IMR-90 (cell line): Measurements from ENCODE around the gene GDF9. TPM values are rescaled to one million over a fixed set of nuclear protein-coding genes. Genes with fewer than 3 reads are reported as not detected.
A peak's percentile ranks its signal among the peaks of the same experiment; 100 is the strongest.

Experiments
- ATAC-seq: fragments of 200-7000 bp; cut with Tn5 transposase; 2 replicates; pipeline ENCODE4 v1.9.1; 2020; ENCODE audit warnings: low read depth, mild to moderate bottlenecking, moderate library complexity
- BruUV-seq: library from RNA; stranded (reverse); fragments of 400-500 nt; replicated peaks from 2 replicates; lab custom pipeline; 2021; lab: Mats Ljungman, UMichigan
- CTCF ChIA-PET: fragments of 300-600 bp; formaldehyde crosslinking; extraction: SDS; loops from one replicate; lab custom pipeline; 2021; ENCODE audit warnings: antibody characterized with exemption; lab: Yijun Ruan, JAX
- POLR2A ChIA-PET: fragments of 300-600 bp; sonication (Branson Sonifier 250); formaldehyde crosslinking; loops from one replicate; lab custom pipeline; 2022; ENCODE audit warnings: antibody characterized with exemption; ENCODE audit not compliant: unreplicated experiment; lab: Charles Lee
- DNase-seq: peaks from one replicate; pipeline ENCODE4 v3.0.0; 2013
- H2AFZ ChIP-seq: replicated peaks from 2 replicates; pipeline ENCODE3; 2013; ENCODE audit warnings: low read length, mild to moderate bottlenecking; ENCODE audit not compliant: poor library complexity
- H2AK5ac ChIP-seq: 2 replicates; pipeline ENCODE4 v1.6.1; 2013; ENCODE audit warnings: low read depth, low read length, inconsistent platforms
- H2AK9ac ChIP-seq: replicated peaks from 2 replicates; pipeline ENCODE3; 2013; ENCODE audit warnings: mild to moderate bottlenecking, low read depth, low read length, moderate library complexity; ENCODE audit not compliant: poor library complexity
- H2BK120ac ChIP-seq: 2 replicates; pipeline ENCODE4 v1.6.1; 2013; ENCODE audit warnings: low read depth, low read length, inconsistent platforms
- H2BK15ac ChIP-seq: 3 replicates; pipeline ENCODE4 v1.6.1; 2013; ENCODE audit warnings: low read depth, low read length, inconsistent platforms
- H2BK20ac ChIP-seq: 2 replicates; pipeline ENCODE4 v1.6.1; 2013; ENCODE audit warnings: low read depth, mild to moderate bottlenecking, inconsistent platforms, low read length, moderate library complexity
- H2BK5ac ChIP-seq: 2 replicates; pipeline ENCODE4 v1.6.1; 2013; ENCODE audit warnings: mild to moderate bottlenecking, low read depth, low read length, inconsistent platforms; ENCODE audit not compliant: poor library complexity, severe bottlenecking
- H3K14ac ChIP-seq: replicated peaks from 2 replicates; pipeline ENCODE4 v1.6.1; 2013; ENCODE audit warnings: low read depth, low read length, inconsistent platforms
- H3K18ac ChIP-seq: 2 replicates; pipeline ENCODE4 v1.6.1; 2013; ENCODE audit warnings: low read depth, low read length, control low read depth
- H3K23ac ChIP-seq: 2 replicates; pipeline ENCODE4 v1.6.1; 2013; ENCODE audit warnings: low read depth, low read length, inconsistent platforms
- H3K27ac ChIP-seq: 2 replicates; pipeline ENCODE4 v1.5.1; 2013; ENCODE audit warnings: mild to moderate bottlenecking, control low read depth, low read length; ENCODE audit not compliant: insufficient read depth
- H3K27me3 ChIP-seq: 2 replicates; pipeline ENCODE4 v1.6.1; 2013; ENCODE audit warnings: low read length; ENCODE audit not compliant: control insufficient read depth, insufficient read depth
- H3K36me3 ChIP-seq: 2 replicates; pipeline ENCODE4 v1.6.1; 2013; ENCODE audit warnings: low read length, mixed read lengths; ENCODE audit not compliant: control insufficient read depth, insufficient read depth
- H3K4ac ChIP-seq: 2 replicates; pipeline ENCODE4 v1.6.1; 2013; ENCODE audit warnings: low read depth, low read length, inconsistent platforms
- H3K4me1 ChIP-seq: 2 replicates; pipeline ENCODE4 v1.6.1; 2013; ENCODE audit warnings: low read length, mixed read lengths; ENCODE audit not compliant: control insufficient read depth, insufficient read depth
- H3K4me2 ChIP-seq: 2 replicates; pipeline ENCODE4 v1.6.1; 2013; ENCODE audit warnings: low read depth, mild to moderate bottlenecking, control low read depth, low read length, moderate library complexity
- H3K4me3 ChIP-seq: 2 replicates; pipeline ENCODE4 v1.5.1; 2013; ENCODE audit warnings: low read depth, mild to moderate bottlenecking, control low read depth, low read length, moderate library complexity; ENCODE audit not compliant: insufficient read depth
- H3K56ac ChIP-seq: 2 replicates; pipeline ENCODE4 v1.6.1; 2013; ENCODE audit warnings: low read length, inconsistent platforms; ENCODE audit not compliant: insufficient read depth; ENCODE audit errors: extremely low read depth
- H3K79me1 ChIP-seq, 2 experiments: 2 replicates each; pipeline ENCODE4 v1.6.1; 2013; ENCODE audit warnings: low read length in 2 of 2, inconsistent platforms in 1 of 2, low read depth in 1 of 2
- H3K9ac ChIP-seq: 2 replicates; pipeline ENCODE4 v1.6.1; 2013; ENCODE audit warnings: low read depth, low read length, control low read depth
- H3K9me1 ChIP-seq: 2 replicates; pipeline ENCODE4 v1.6.1; 2013; ENCODE audit warnings: low read length, inconsistent platforms; ENCODE audit not compliant: insufficient read depth
- H3K9me3 ChIP-seq: 2 replicates; pipeline ENCODE4 v1.6.1; 2013; ENCODE audit warnings: low read length; ENCODE audit not compliant: control insufficient read depth, insufficient read depth
- H4K20me1 ChIP-seq: 2 replicates; pipeline ENCODE4 v1.6.1; 2013; ENCODE audit warnings: low read length, inconsistent platforms; ENCODE audit not compliant: insufficient read depth
- H4K5ac ChIP-seq: 2 replicates; pipeline ENCODE4 v1.6.1; 2013; ENCODE audit warnings: mild to moderate bottlenecking, low read depth, low read length, control low read depth
- H4K8ac ChIP-seq, 2 experiments: 2 replicates each; pipeline ENCODE4 v1.6.1; 2013; ENCODE audit warnings: low read depth in 2 of 2, low read length in 2 of 2, control low read depth in 1 of 2, inconsistent platforms in 1 of 2
- H4K91ac ChIP-seq: 2 replicates; pipeline ENCODE4 v1.6.1; 2013; ENCODE audit warnings: low read depth, low read length, inconsistent platforms; ENCODE audit not compliant: insufficient read depth
- CEBPB ChIP-seq: IDR thresholded peaks from 2 replicates; pipeline ENCODE4 v1.6.1; 2012; ENCODE audit warnings: low read depth, low read length, improper control_type of control experiment
- CHD1 ChIP-seq: IDR thresholded peaks from 2 replicates; pipeline ENCODE4 v1.6.1; 2012; ENCODE audit warnings: low read depth, low read length, improper control_type of control experiment
- FOS ChIP-seq: fragments of 150-350 bp; IDR thresholded peaks from 2 replicates; pipeline ENCODE4 v1.6.1; 2016; ENCODE audit warnings: low read depth, low read length
- MAFK ChIP-seq: IDR thresholded peaks from 2 replicates; pipeline ENCODE4 v1.6.1; 2012; ENCODE audit warnings: low read depth, low read length, improper control_type of control experiment
- MAZ ChIP-seq: IDR thresholded peaks from 2 replicates; pipeline ENCODE4 v1.6.1; 2012; ENCODE audit warnings: low read depth, mild to moderate bottlenecking, low read length, improper control_type of control experiment, moderate library complexity, borderline replicate concordance
- MXI1 ChIP-seq: IDR thresholded peaks from 2 replicates; pipeline ENCODE4 v1.6.1; 2012; ENCODE audit warnings: low read depth, mild to moderate bottlenecking, low read length, moderate library complexity, borderline replicate concordance
- NFE2L2 ChIP-seq: fragments of 150-350 bp; IDR thresholded peaks from 2 replicates; pipeline ENCODE4 v1.6.1; 2016; ENCODE audit warnings: low read depth, mild to moderate bottlenecking, low read length
- POLR2A ChIP-seq: IDR thresholded peaks from 2 replicates; pipeline ENCODE4 v1.6.1; 2012; ENCODE audit warnings: mild to moderate bottlenecking, low read depth, low read length
- RAD21 ChIP-seq: IDR thresholded peaks from 2 replicates; pipeline ENCODE4 v1.6.1; 2012; ENCODE audit warnings: low read length, improper control_type of control experiment
- RCOR1 ChIP-seq: IDR thresholded peaks from 2 replicates; pipeline ENCODE4 v1.6.1; 2012; ENCODE audit warnings: mild to moderate bottlenecking, low read length, improper control_type of control experiment; ENCODE audit not compliant: insufficient replicate concordance
- RFX5 ChIP-seq: IDR thresholded peaks from 2 replicates; pipeline ENCODE4 v1.8.0; 2012; ENCODE audit warnings: low read depth, mild to moderate bottlenecking, low read length, moderate library complexity
- SMC3 ChIP-seq: fragments of 150-350 bp; IDR thresholded peaks from 2 replicates; pipeline ENCODE4 v1.6.1; 2016; ENCODE audit warnings: low read depth, mild to moderate bottlenecking, antibody characterized with exemption, low read length, moderate library complexity
- WGBS, 2 experiments: methylation state at CpG; one replicate each; pipeline versions ENCODE4 v1.1.5 to v1.1.7; 2013; ENCODE audit warnings: missing lambda C conversion rate in 2 of 2; ENCODE audit not compliant: insufficient read length in 1 of 2; ENCODE audit errors: extremely low coverage in 2 of 2; 5-methylcytosine and 5-hydroxymethylcytosine counted together
- dilution Hi-C: fragments of 300-500 bp; cut with HindIII; formaldehyde crosslinking; loops from one replicate; pipeline ENCODE4 v1.14.3; 2018; ENCODE audit warnings: low sequenced_read_pairs; ENCODE audit not compliant: unreplicated experiment
- in situ Hi-C: fragments of 300-500 bp; cut with MboI; formaldehyde crosslinking; loops from 3 replicates; pipeline ENCODE4 v1.14.3; 2019; ENCODE audit warnings: low sequenced_read_pairs, inconsistent platforms, mixed read lengths
- intact Hi-C: fragments of 100-400 bp; cut with micrococcal nuclease; formaldehyde crosslinking; loops from 2 replicates; pipeline ENCODE4 v1.10.0; 2022
- polyA plus RNA-seq, 3 experiments: library from polyadenylated mRNA; depleted of rRNA; stranded (reverse); fragments of >200 nt; gene quantifications; 2 replicates each; pipeline ENCODE4 v1.2.3, GENCODE V29; 2012; ENCODE audit warnings: low replicate concordance in 1 of 3
- total RNA-seq: library from RNA; depleted of rRNA; stranded (reverse); fragments of >200 nt; gene quantifications from 2 replicates; pipeline ENCODE4 v1.2.3, GENCODE V29; 2012
- TF ChIP-seq, protein P1 (sequence below): fragments of 150-350 bp; IDR thresholded peaks from 2 replicates; pipeline ENCODE4 v1.6.1; 2017; ENCODE audit warnings: mild to moderate bottlenecking, antibody characterized with exemption, low read length, low read depth
- TF ChIP-seq, protein P2 (sequence below): conservative IDR thresholded peaks from 2 replicates; pipeline ENCODE4 v1.5.1; 2012; ENCODE audit warnings: mild to moderate bottlenecking, low read depth, low read length, improper control_type of control experiment
- TF ChIP-seq, protein P3 (sequence below): fragments of 150-350 bp; IDR thresholded peaks from 2 replicates; pipeline ENCODE4 v1.6.1; 2016; ENCODE audit warnings: low read depth, mild to moderate bottlenecking, low read length, moderate library complexity, borderline replicate concordance

The GDF9 gene
- total and polyA plus RNA-seq, 2 of the 4 experiments (the other 2 are of a cell fraction), result 0.18 to 0.21 TPM

DNA sequence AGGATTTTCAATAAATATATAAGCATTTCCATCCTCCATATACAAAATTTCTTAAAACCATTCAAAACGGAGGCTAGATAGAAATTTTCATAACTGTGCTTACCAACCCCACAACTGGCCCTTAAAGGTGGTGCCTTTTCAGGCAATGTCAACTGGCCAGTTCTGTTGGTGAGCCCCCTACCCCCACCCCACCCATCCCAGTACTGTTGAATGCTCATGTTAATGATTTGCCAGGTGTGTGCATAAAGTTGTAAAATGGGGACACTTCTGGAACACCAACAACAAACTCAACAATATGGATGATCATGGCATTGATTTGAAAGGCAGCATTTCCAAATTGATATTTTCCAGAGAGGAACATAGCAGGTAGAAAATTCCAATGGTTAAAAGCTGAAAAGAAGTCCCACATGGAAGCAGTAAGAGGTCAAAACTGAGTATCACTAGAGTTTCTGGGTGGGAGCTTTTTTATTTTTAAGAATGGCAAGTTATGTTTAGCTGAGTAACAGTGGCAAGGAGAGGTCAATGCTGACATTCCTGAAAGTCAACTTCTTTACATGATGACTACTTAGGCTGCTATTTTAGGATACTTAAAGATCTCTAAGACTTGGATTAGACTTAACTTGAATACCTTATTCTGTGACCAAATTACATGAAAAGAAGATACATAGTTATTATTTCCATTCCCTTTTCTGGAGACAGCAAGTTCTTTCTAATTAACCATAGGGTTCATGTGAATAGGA is 9.9 kb upstream of the GDF9 start:
- Histone ChIP-seq H3K23ac (no peak overlapping the region), H2AK5ac (no peak overlapping the region), H3K4me1 (peaks cover 3% of the 10 kb centered on the region; the same call in 1 of the 2 replicates), H3K56ac (no peak overlapping the region), H4K5ac (no peak overlapping the region), H4K20me1 (peaks cover 14% of the 10 kb centered on the region), H3K27me3 (no peaks in the 10 kb centered on the region), H3K14ac (no peak overlapping the region), H3K4me3 (no peak overlapping the region), H3K9me1 (peaks cover 20% of the 10 kb centered on the region; the same call in 1 of the 2 replicates), H4K91ac (no peak overlapping the region), H2AK9ac (no peak overlapping the region), H3K36me3 (peaks cover 28% of the 10 kb centered on the region), H3K27ac (no peak overlapping the region), H2BK120ac (no peak overlapping the region), H4K8ac (no peak overlapping the region), H3K9ac (no peak overlapping the region), H2BK15ac (no peak overlapping the region), H2BK20ac (no peak overlapping the region), H3K79me1 (peaks cover 4 to 54% of the 10 kb centered on the region in 2 experiments), H2BK5ac (no peak overlapping the region), H3K18ac (no peak overlapping the region), H3K9me3 (no peaks in the 10 kb centered on the region), H3K4ac (no peak overlapping the region), H3K4me2 (no peak overlapping the region), H2AFZ (no peak overlapping the region)
- POLR2A ChIA-PET, result no interaction called here
- TSS peak; percentile 31 for BruUV-seq
- ATAC-seq, result peak; percentile 48
- intact Hi-C loops (no loop called here), in situ Hi-C loops (no loop called here), dilution Hi-C loops (no loop called here)
- WGBS, 2 experiments, result 100% methylated on average over 1 of the region's 1 CpG; no CpG with 5 or more reads in 1 of the 2 experiments
- DNase-seq, result peak; percentile 69
- CTCF ChIA-PET, result interaction anchor here (0.7 to 1.6 kb wide), 2 partner anchors 56 to 123 kb away, joined by 3 read pairs; no protein-coding TSS in a partner anchor
- TF ChIP-seq CEBPB (no peak), RAD21 (no peak), RCOR1 (no peak), FOS (no peak), POLR2A (no peak), SMC3 (no peak), MAFK (no peak), MAZ (no peak), MXI1 (no peak), RFX5 (no peak), CHD1 (no peak), NFE2L2 (no peak)
- TF ChIP-seq, protein P1, sequence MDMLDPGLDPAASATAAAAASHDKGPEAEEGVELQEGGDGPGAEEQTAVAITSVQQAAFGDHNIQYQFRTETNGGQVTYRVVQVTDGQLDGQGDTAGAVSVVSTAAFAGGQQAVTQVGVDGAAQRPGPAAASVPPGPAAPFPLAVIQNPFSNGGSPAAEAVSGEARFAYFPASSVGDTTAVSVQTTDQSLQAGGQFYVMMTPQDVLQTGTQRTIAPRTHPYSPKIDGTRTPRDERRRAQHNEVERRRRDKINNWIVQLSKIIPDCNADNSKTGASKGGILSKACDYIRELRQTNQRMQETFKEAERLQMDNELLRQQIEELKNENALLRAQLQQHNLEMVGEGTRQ, result no peak
- TF ChIP-seq, protein P2, sequence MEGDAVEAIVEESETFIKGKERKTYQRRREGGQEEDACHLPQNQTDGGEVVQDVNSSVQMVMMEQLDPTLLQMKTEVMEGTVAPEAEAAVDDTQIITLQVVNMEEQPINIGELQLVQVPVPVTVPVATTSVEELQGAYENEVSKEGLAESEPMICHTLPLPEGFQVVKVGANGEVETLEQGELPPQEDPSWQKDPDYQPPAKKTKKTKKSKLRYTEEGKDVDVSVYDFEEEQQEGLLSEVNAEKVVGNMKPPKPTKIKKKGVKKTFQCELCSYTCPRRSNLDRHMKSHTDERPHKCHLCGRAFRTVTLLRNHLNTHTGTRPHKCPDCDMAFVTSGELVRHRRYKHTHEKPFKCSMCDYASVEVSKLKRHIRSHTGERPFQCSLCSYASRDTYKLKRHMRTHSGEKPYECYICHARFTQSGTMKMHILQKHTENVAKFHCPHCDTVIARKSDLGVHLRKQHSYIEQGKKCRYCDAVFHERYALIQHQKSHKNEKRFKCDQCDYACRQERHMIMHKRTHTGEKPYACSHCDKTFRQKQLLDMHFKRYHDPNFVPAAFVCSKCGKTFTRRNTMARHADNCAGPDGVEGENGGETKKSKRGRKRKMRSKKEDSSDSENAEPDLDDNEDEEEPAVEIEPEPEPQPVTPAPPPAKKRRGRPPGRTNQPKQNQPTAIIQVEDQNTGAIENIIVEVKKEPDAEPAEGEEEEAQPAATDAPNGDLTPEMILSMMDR, result no peak
- TF ChIP-seq, protein P3, sequence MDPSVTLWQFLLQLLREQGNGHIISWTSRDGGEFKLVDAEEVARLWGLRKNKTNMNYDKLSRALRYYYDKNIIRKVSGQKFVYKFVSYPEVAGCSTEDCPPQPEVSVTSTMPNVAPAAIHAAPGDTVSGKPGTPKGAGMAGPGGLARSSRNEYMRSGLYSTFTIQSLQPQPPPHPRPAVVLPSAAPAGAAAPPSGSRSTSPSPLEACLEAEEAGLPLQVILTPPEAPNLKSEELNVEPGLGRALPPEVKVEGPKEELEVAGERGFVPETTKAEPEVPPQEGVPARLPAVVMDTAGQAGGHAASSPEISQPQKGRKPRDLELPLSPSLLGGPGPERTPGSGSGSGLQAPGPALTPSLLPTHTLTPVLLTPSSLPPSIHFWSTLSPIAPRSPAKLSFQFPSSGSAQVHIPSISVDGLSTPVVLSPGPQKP, result no peak
